ENCODE data around the gene NOP53. TPM values are rescaled to one million over a fixed set of nuclear protein-coding genes. Genes with fewer than 3 reads are reported as not detected.

Gene NOP53
- total and polyA plus RNA-seq, 2 of the 13 experiments (the other 11 are each of a cell fraction or from before 2014, with no cell fraction given): 53.9 to 141 TPM

GRCh38 chr19:47765523-47766358 lies 20.4 kb downstream of the NOP53 start (continued):
- TF ChIP-seq HBP1 (CRISPR knock-in tag; IDR thresholded peaks at IDR 0.05; ENCODE audit: low read depth) (0 out of 2 replicates have a peak, but pooled peaks have one; percentile 63), MAFG (CRISPR knock-in tag; IDR thresholded peaks at IDR 0.05) (no peak), ZNF292 (CRISPR knock-in tag; IDR thresholded peaks at IDR 0.05; ENCODE audit: borderline replicate concordance, low read depth) (peak; percentile 20; the same call in 1 of the 2 replicates), MAZ (IDR thresholded peaks at IDR 0.05; ENCODE audit: borderline replicate concordance, low read depth, low read length) (0 out of 2 replicates have a peak, but pooled peaks have one; percentile 19), MAZ (CRISPR knock-in tag; IDR thresholded peaks at IDR 0.05; ENCODE audit: low read depth) (peak; percentile 40; the same call in 1 of the 2 replicates), ZBTB38 (CRISPR knock-in tag; IDR thresholded peaks at IDR 0.05) (0 out of 2 replicates have a peak, but pooled peaks have one; percentile 35), CENPBD1 (CRISPR knock-in tag; IDR thresholded peaks at IDR 0.05; ENCODE audit: borderline replicate concordance, low read depth) (no peak), ZKSCAN8 (CRISPR knock-in tag; IDR thresholded peaks at IDR 0.05; ENCODE audit: borderline replicate concordance) (no peak), GPBP1L1 (CRISPR knock-in tag; IDR thresholded peaks at IDR 0.05) (no peak), NFE2L2 (IDR thresholded peaks at IDR 0.05; ENCODE audit: low read length) (no peak), HIVEP1 (CRISPR knock-in tag; IDR thresholded peaks at IDR 0.05) (no peak), ATF1 (CRISPR knock-in tag; IDR thresholded peaks at IDR 0.05) (no peak), HMGXB4 (CRISPR knock-in tag; IDR thresholded peaks at IDR 0.05; ENCODE audit: borderline replicate concordance in 1 of 2, low read depth in 1 of 2) (peak in 1 of 2 experiments; percentile 50; a peak in 1 of 4 replicates), ZNF335 (CRISPR knock-in tag; IDR thresholded peaks at IDR 0.05) (no peak), ZNF331 (CRISPR knock-in tag; IDR thresholded peaks at IDR 0.05) (peak; percentile 14; the same call in 1 of the 2 replicates), ATF2 (CRISPR knock-in tag; IDR thresholded peaks at IDR 0.05) (no peak), ZHX1 (CRISPR knock-in tag; IDR thresholded peaks at IDR 0.05; ENCODE audit: low read depth) (no peak), KLF11 (CRISPR knock-in tag; IDR thresholded peaks at IDR 0.05) (no peak), RXRB (CRISPR knock-in tag; IDR thresholded peaks at IDR 0.05; ENCODE audit: borderline replicate concordance) (0 out of 2 replicates have a peak, but pooled peaks have one; percentile 37)
